Gastroesophageal sphincter (tissue), 3 donors: ENCODE results near the gene CDH13.

Experiments used
- EP300 ChIP-seq: sonication (generic); formaldehyde crosslinking; IDR thresholded peaks from one replicate; pipeline ENCODE4 v1.6.1; 2017; ENCODE audit warnings: antibody characterized with exemption, mild to moderate bottlenecking
- POLR2A ChIP-seq, 2 donors: fragments of 450-650 bp; IDR thresholded peaks; one replicate each; pipeline ENCODE4 v1.6.1; 2017; ENCODE audit warnings: antibody characterized with exemption in 2 of 2, mild to moderate bottlenecking in 2 of 2, moderate library complexity in 1 of 2
- POLR2AphosphoS5 ChIP-seq: sonication (generic); formaldehyde crosslinking; IDR thresholded peaks from one replicate; pipeline ENCODE4 v1.6.1; 2017; ENCODE audit warnings: antibody characterized with exemption
- TF ChIP-seq, protein P1 (sequence below), 4 experiments: fragments of 200-600 bp in 2 of 4; fragments of 450-650 bp in 2 of 4; sonication (generic) in 1 of 4; IDR thresholded peaks; one replicate each; pipeline ENCODE4 v1.5.1; 2017 to 2019; ENCODE audit warnings: antibody characterized with exemption in 4 of 4, mild to moderate bottlenecking in 2 of 4, moderate library complexity in 2 of 4

DNA sequence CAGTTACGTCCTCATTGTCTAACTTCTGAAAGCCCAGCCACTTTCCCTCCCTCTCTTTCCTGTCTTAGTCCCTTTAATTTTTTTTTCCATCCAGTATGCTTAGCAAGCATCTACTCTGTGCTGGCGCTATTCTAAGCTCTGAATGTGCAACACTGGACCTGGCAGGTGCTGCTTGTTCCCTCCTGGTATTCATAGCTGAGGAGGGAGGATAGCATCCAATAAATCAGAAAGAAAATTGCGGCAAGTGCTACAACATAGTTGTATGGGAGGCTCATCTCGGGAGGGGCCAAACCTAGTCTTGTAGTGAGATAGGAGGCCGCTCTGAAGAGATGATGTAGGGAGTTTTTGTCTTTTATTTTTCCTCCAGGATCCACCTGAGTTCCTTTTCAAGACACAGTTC lies 723.7 kb downstream of the CDH13 start:
- TF ChIP-seq POLR2A (IDR thresholded peaks at IDR 0.05), result no peak
- TF ChIP-seq, protein P1, sequence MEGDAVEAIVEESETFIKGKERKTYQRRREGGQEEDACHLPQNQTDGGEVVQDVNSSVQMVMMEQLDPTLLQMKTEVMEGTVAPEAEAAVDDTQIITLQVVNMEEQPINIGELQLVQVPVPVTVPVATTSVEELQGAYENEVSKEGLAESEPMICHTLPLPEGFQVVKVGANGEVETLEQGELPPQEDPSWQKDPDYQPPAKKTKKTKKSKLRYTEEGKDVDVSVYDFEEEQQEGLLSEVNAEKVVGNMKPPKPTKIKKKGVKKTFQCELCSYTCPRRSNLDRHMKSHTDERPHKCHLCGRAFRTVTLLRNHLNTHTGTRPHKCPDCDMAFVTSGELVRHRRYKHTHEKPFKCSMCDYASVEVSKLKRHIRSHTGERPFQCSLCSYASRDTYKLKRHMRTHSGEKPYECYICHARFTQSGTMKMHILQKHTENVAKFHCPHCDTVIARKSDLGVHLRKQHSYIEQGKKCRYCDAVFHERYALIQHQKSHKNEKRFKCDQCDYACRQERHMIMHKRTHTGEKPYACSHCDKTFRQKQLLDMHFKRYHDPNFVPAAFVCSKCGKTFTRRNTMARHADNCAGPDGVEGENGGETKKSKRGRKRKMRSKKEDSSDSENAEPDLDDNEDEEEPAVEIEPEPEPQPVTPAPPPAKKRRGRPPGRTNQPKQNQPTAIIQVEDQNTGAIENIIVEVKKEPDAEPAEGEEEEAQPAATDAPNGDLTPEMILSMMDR (IDR thresholded peaks at IDR 0.05), result no peak
- no peak for TF ChIP-seq POLR2AphosphoS5
- TF ChIP-seq EP300, result no peak
